Activated CD4-positive, alpha-beta memory T cell treated with anti-CD3 and anti-CD28 coated beads, Interleukin-2, amount 10 ng/mL, durations not matched to agents 7 days and 5 days (primary cell): ENCODE results near the gene PTPRB. TPM values are rescaled to one million over a fixed set of nuclear protein-coding genes. Genes with fewer than 3 reads are reported as not detected.

Experiments used
- CTCF ChIA-PET: fragments of 350-600 bp; sonication (Branson Sonifier 250); formaldehyde crosslinking; loops from one replicate; lab custom pipeline; 2021; ENCODE audit warnings: antibody characterized with exemption, inconsistent platforms; lab: Charles Lee
- POLR2A ChIA-PET: fragments of 350-600 bp; sonication (Branson Sonifier 250); formaldehyde crosslinking; loops from one replicate; lab custom pipeline; 2021; ENCODE audit warnings: antibody characterized with exemption; lab: Charles Lee
- DNase-seq: peaks from one replicate; pipeline ENCODE4 v3.0.0-alpha.2; 2020
- H3K27ac Mint-ChIP-seq: one replicate; pipeline ENCODE4 v1.8.0; 2021; ENCODE audit warnings: mild to moderate bottlenecking, mixed read lengths
- H3K27me3 Mint-ChIP-seq: one replicate; pipeline ENCODE4 v1.8.0; 2021; ENCODE audit warnings: mixed read lengths
- H3K36me3 Mint-ChIP-seq: one replicate; pipeline ENCODE4 v1.8.0; 2021; ENCODE audit warnings: low read depth, mixed read lengths
- H3K4me1 Mint-ChIP-seq: one replicate; pipeline ENCODE4 v1.8.0; 2021; ENCODE audit warnings: mixed read lengths
- H3K4me3 Mint-ChIP-seq: one replicate; pipeline ENCODE4 v1.8.0; 2021; ENCODE audit warnings: mild to moderate bottlenecking, mixed read lengths
- H3K9me3 Mint-ChIP-seq: one replicate; pipeline ENCODE4 v1.8.0; 2021; ENCODE audit warnings: mixed read lengths
- total RNA-seq, 2 experiments: library from RNA; stranded (reverse); gene quantifications; one replicate each; pipeline ENCODE4 v1.2.3, GENCODE V29; 2021

PTPRB gene
- total RNA-seq, 2 experiments from 2014 or later: not detected

DNA sequence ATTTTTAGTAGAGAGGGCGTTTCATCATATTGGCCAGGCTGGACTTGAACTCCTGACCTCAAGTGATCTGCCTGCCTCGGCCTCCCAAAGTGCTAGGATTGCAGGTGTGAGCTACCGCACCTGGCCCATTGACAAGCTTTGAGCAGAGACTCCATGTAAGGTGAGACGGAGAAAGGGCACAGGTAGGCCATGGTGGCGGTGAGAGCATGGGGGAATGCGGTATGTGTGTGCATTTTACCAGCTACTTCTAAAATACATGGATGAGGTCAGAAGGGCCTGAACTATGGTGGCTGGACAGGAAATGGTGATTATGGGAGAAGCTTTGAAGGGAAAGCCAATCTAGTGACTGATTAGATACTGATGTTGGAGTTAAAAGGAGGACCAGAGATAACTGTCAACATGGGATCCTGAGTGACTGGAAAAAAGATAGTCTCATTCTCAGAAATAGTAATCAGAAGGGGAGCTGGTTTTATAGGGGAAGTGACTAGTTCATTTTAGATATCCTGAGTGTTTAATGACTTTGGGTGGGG, 21.9 kb upstream of the PTPRB start:
- POLR2A ChIA-PET: no interaction called here
- Mint-ChIP-seq H3K27me3 (peaks cover 2% of the 10 kb centered on the region), H3K27ac (no peak overlapping the region), H3K4me1 (peaks cover 12% of the 10 kb centered on the region), H3K36me3 (no peaks in the 10 kb centered on the region), H3K9me3 (no peaks in the 10 kb centered on the region), H3K4me3 (no peak overlapping the region)
- CTCF ChIA-PET: interaction anchor here (1.3 kb wide), 1 partner anchor 10 kb away, joined by 6 read pairs; no protein-coding TSS in a partner anchor
- no peak for DNase-seq

DNA sequence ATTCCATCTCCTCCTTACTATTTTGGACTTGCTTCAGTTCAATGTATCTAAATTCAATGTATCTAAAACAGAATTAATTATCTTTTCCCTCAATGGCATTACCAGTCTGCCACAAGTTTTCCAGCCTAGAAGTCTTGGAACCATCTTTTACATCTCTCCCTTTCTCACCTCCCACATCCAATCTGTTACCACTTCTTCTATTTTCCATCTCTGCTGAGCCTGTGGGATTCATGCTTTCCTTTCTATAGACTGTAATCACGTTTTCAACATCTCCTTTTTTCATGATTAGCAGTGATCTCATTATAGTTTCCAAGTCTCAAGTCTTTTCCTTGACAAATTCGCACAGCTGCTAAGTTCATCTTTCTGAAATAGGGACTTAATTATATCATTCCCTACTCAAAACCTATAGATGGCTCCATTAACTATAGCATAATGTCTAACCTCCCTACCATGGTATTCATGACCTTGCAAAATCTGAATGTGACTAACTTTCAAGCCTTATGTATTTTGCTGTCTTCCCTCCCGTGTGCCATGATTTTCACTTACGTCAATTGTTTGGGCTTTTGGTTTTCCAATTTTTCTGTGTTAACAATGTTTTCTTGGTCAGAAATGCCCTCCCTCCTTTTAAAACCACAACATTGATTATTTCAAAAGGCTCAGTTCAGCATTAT, 20.5 kb upstream of the PTPRB start:
- no peak overlapping the region for H3K4me3 Mint-ChIP-seq
- H3K27me3 Mint-ChIP-seq: peaks cover 2% of the 10 kb centered on the region
- DNase-seq: no peak
- no peaks in the 10 kb centered on the region for H3K9me3 Mint-ChIP-seq
- POLR2A ChIA-PET: no interaction called here
- CTCF ChIA-PET: no interaction called here
- H3K27ac Mint-ChIP-seq: no peak overlapping the region
- H3K4me1 Mint-ChIP-seq: peaks cover 12% of the 10 kb centered on the region
- no peaks in the 10 kb centered on the region for H3K36me3 Mint-ChIP-seq

DNA sequence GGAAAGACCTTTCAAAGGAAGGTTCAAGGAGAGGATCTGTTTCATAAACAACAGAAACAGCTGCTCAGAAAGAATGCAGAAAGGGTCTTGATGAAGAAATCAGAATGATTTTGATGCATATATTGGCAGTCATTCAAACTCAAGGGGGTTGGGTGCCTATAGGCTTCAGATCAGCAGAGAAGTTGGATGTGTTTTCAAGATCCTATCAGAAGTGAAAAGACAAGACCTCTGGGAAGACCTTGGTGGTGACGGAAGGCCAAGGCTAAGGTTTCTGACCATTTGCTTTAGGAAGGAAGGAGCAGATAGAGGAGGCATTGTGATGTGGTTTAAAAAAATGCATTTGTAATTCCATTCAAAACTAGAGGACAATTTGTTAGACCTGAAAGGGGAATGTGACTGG, 15.2 kb upstream of the PTPRB start:
- no peaks in the 10 kb centered on the region for H3K4me1 Mint-ChIP-seq
- H3K4me3 Mint-ChIP-seq: no peak overlapping the region
- ChIA-PET CTCF (no interaction called here), POLR2A (no interaction called here)
- peaks cover 1% of the 10 kb centered on the region for H3K27me3 Mint-ChIP-seq
- no peaks in the 10 kb centered on the region for H3K9me3 Mint-ChIP-seq
- no peak overlapping the region for H3K27ac Mint-ChIP-seq
- no peak for DNase-seq
- no peaks in the 10 kb centered on the region for H3K36me3 Mint-ChIP-seq

DNA sequence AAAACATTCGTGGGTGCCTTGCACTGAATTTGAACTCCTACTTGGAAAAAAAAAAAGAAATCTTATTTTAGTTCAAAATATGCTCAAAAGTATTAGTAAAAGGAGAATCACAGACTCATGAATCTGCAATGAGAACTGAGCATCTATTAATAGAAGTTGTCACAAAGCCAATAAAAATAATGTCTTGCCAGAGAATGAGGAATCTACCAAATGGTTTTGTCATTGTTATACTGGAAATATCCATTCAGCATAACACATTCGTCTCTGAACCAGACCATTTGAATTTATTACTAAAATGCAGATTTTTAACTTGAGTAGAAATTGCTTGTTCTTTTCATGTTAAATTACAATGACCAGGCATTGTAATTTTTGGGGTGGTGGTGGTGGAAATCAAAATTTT, 11.6 kb upstream of the PTPRB start:
- CTCF ChIA-PET: no interaction called here
- DNase-seq: no peak
- H3K27me3 Mint-ChIP-seq: peaks cover 4% of the 10 kb centered on the region
- POLR2A ChIA-PET: interaction anchor here (0.8 kb wide), 1 partner anchor 20 kb away, joined by 3 read pairs; no protein-coding TSS in a partner anchor
- H3K4me1 Mint-ChIP-seq: peaks cover 8% of the 10 kb centered on the region
- no peaks in the 10 kb centered on the region for H3K9me3 Mint-ChIP-seq
- no peak overlapping the region for H3K4me3 Mint-ChIP-seq
- H3K36me3 Mint-ChIP-seq: no peaks in the 10 kb centered on the region
- no peak overlapping the region for H3K27ac Mint-ChIP-seq

DNA sequence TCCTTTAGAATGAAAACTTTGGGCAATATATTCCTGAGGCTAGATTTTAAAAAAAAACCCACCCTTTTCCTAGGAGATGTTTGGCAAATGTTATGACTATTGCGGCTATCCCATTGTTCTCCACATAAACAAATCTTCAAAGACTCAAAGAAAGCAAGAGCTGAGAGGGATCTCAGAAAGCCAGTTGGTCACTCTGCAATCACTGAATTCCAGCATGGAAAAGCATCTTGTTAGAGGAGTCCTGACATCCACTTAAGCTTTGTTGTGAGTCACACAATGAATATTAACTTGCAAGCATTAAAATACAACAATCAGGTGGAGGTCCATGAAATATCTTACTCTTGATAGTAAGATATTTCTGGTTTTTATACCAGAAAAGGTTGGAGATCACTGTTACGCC, 11.0 kb upstream of the PTPRB start:
- Mint-ChIP-seq H3K4me3 (no peak overlapping the region), H3K27me3 (peaks cover 4% of the 10 kb centered on the region), H3K36me3 (no peaks in the 10 kb centered on the region), H3K9me3 (no peaks in the 10 kb centered on the region), H3K4me1 (peaks cover 8% of the 10 kb centered on the region), H3K27ac (no peak overlapping the region)
- ChIA-PET POLR2A (no interaction called here), CTCF (no interaction called here)
- DNase-seq: no peak

DNA sequence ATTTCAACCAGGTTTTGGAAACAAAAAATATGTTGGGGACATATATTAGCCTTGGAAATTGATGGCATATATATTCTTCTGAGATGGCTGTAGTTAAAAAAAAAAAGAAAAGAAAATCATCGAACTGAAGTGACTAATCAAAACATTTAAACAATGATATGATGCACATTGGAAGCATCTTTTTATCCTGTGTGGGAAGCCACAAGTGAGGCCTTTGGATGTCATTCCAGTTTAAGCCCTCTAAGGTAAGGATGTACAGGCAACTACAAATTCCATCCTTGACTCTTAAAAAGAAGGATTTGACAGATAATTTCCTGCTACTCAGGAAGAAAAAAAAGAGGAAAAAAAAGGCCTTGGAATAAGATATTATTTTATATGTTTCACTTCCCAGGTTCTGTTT, 9.6 kb upstream of the PTPRB start:
- Mint-ChIP-seq H3K27ac (no peak overlapping the region), H3K27me3 (peaks cover 4% of the 10 kb centered on the region), H3K9me3 (no peaks in the 10 kb centered on the region), H3K36me3 (no peaks in the 10 kb centered on the region), H3K4me3 (no peak overlapping the region), H3K4me1 (peaks cover 8% of the 10 kb centered on the region)
- ChIA-PET CTCF (no interaction called here), POLR2A (no interaction called here)
- DNase-seq: no peak

DNA sequence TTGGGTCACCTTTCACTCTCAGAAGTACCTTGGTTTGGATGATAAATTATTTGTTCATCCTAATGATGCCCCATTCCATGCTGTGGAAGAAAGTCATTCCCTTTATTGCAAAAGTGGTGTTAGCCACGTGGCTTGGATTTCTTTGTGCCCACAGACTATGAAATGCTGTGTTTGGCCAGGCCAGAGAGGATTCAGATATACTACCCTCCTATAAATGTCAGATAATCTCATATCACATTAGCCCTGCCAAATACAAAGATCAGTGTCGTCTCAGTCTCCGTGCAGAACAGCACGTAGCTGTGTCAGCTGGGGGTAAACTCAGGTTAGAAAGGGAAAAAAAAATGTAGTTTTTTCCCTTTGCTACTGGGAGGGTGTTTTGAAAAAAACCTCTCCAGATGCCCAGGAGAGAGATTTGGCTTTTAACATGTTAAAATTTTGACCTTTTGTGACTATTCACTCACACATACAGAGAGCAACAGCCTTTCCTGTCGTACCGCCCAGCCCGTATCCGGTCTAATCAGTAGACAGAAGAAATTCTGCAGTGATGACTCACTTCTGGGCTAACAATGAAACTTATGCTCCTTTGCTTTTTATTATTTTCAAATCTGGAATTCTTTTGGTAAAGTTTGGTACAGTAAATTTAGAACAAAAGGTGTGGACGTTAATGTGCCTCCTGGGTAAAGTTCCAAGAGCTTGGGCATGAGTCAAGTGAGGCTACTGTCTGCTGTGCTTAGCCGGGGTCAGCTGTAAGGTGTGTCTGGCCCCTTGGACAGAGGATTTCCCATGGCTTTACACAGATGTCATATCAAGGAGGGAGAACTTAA, 8.5 kb upstream of the PTPRB start:
- POLR2A ChIA-PET: no interaction called here
- no peak overlapping the region for H3K4me3 Mint-ChIP-seq

DNA sequence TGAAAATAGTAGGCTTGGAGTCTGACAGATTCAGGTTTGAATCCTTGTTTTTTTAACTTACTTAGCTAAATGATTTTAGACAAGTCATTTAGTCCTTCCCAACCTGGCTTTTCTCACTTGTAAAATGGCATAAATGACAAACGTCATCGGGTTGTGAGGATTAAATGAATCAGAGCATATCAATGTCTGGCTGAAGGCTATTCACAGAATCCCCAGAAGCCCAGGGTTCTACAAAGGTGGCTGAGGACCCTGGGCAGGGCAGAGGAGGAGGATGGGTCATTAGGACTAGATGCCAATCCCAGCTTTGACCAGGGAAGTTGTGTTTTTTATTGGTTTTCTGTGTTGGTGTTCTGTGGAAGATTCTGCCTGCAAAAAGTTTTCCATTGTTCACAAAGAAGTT, 7.6 kb upstream of the PTPRB start:
- POLR2A ChIA-PET: no interaction called here
- Mint-ChIP-seq H3K36me3 (no peaks in the 10 kb centered on the region), H3K4me3 (no peak overlapping the region), H3K27ac (no peak overlapping the region), H3K9me3 (no peaks in the 10 kb centered on the region), H3K27me3 (peaks cover 4% of the 10 kb centered on the region), H3K4me1 (peaks cover 8% of the 10 kb centered on the region)
- CTCF ChIA-PET: no interaction called here
- DNase-seq: no peak

More for the DNA sequence above, 8.5 kb upstream of the PTPRB start:
- no peak for DNase-seq
- Mint-ChIP-seq H3K9me3 (no peaks in the 10 kb centered on the region), H3K36me3 (no peaks in the 10 kb centered on the region), H3K27me3 (peaks cover 4% of the 10 kb centered on the region), H3K4me1 (peaks cover 8% of the 10 kb centered on the region), H3K27ac (no peak overlapping the region)
- CTCF ChIA-PET: no interaction called here

DNA sequence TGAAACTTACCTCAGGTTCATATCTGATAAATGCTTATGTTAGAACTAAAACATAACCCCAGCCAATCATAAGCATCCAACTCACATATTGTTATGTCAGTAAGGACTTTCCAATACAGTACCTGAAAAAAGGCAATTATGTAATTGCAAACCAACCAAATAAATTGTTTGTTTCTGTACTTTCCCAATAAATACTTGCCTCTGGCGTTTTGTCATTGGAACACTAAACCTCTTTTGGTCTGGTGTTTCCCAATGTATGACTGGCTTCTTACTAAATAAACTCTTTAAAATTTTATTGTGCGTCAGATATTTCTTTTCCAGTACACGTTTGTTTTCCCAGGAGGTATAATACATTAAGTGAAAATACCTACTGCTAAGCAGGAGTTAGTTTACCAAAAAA, 6.7 kb upstream of the PTPRB start:
- peaks cover 4% of the 10 kb centered on the region for H3K27me3 Mint-ChIP-seq
- no peak overlapping the region for H3K4me3 Mint-ChIP-seq
- H3K27ac Mint-ChIP-seq: no peak overlapping the region
- CTCF ChIA-PET: no interaction called here
- POLR2A ChIA-PET: no interaction called here
- no peaks in the 10 kb centered on the region for H3K36me3 Mint-ChIP-seq
- no peak for DNase-seq
- no peaks in the 10 kb centered on the region for H3K9me3 Mint-ChIP-seq
- H3K4me1 Mint-ChIP-seq: peaks cover 8% of the 10 kb centered on the region

DNA sequence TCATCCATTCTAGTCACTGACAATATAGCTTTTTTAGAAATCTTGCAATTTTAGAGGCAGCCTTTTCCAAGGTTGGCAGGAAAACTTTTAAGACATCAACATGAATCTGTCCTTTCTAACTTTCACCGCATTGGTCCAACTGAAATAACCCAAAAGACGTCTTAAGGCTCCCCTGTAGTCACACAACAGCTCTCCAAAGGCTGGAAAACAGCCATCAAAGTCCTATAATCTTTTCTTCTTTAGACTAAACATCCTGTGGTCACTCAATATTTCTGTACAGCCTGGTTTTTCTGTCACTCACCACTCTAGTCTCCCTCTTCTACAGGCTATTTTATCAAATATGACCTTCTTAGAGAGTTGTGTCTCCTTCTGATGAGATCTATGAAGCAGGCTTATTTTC, 4.5 kb upstream of the PTPRB start:
- POLR2A ChIA-PET: no interaction called here
- DNase-seq: no peak
- Mint-ChIP-seq H3K27me3 (peaks cover 2% of the 10 kb centered on the region), H3K9me3 (no peaks in the 10 kb centered on the region), H3K4me3 (no peak overlapping the region), H3K36me3 (no peaks in the 10 kb centered on the region), H3K27ac (no peak overlapping the region), H3K4me1 (peaks cover 8% of the 10 kb centered on the region)
- CTCF ChIA-PET: no interaction called here

DNA sequence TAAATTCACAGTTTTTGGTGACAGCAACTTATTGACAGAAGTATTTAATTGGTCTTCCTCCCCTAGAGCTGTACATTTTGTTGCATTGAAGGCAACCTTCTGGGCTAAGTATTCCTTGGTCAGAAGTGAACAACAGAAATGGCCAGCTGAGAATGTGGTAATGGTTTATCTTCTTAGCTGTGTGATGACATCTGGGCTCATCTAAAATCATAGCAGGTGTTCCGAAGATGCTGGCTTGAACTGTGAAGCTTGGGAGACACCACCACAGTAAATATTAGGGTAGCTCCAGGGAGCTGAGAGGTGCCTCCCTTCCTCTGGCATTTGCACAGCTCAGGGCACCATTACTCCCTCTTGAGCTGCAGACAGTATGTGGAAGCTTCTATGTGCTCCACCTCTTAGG, 3.7 kb upstream of the PTPRB start:
- CTCF ChIA-PET: no interaction called here
- no peaks in the 10 kb centered on the region for H3K36me3 Mint-ChIP-seq
- H3K9me3 Mint-ChIP-seq: no peaks in the 10 kb centered on the region
- no peaks in the 10 kb centered on the region for H3K27me3 Mint-ChIP-seq
- DNase-seq: no peak
- POLR2A ChIA-PET: no interaction called here
- no peak overlapping the region for H3K27ac Mint-ChIP-seq
- H3K4me1 Mint-ChIP-seq: peaks cover 5% of the 10 kb centered on the region
- H3K4me3 Mint-ChIP-seq: no peak overlapping the region

DNA sequence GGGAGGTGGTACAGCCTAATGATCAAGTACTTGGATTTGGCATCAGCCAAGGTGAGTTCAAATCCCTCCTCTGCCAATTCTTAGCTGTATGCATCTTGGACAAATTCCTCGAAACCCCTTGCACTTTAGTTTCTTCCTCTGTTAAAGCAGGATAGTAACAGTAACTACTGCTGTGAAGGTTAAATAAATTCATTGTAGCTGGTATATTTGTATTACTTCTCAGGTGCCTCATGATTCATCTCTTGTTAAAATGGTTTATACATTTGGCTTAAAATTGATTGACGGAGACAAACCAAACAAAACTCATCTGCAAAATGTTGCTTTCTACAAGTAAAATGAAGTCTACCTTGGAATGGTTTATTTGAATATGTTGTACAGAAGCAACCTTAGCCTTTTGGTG, 2.3 kb upstream of the PTPRB start:
- no peaks in the 10 kb centered on the region for H3K36me3 Mint-ChIP-seq
- DNase-seq: no peak
- H3K9me3 Mint-ChIP-seq: no peaks in the 10 kb centered on the region
- no peaks in the 10 kb centered on the region for H3K27me3 Mint-ChIP-seq
- H3K27ac Mint-ChIP-seq: no peak overlapping the region
- no peaks in the 10 kb centered on the region for H3K4me1 Mint-ChIP-seq
- CTCF ChIA-PET: no interaction called here
- POLR2A ChIA-PET: no interaction called here
- no peak overlapping the region for H3K4me3 Mint-ChIP-seq

DNA sequence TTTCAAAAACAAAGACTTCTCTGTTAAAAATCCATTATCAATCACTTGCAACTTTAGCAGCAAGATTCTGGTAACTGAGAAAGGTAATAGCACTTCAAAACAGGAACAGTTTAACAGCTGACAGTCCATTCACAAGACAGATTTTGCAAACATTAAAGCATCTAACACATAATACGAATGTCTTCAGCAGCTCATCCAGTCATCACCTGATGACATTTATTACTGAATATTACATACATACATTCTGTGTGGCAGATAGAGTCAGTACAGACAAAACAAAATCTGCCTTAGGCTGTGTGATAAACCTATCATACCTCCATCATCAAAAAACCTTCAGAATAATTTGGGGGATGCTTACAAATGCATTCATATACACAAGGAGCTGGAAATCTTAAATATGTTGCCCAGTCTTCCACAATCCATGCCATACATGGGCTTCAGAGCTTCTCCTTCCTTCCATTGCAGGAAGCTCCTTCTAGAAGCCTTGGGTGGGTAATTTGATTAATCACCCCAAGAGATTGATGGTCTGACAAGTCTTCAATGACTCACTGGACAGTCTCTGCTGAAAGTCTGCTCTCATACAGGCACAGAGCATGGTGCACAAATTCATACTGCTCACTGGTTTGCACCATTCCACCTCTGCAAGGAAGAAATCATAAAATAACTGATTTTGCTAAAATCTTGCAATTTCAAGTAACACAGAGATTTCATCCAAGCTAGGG, 1.6 kb upstream of the PTPRB start:
- Mint-ChIP-seq H3K9me3 (no peaks in the 10 kb centered on the region), H3K36me3 (no peaks in the 10 kb centered on the region), H3K27ac (no peak overlapping the region), H3K4me3 (no peak overlapping the region), H3K27me3 (no peaks in the 10 kb centered on the region), H3K4me1 (no peaks in the 10 kb centered on the region)
- ChIA-PET CTCF (no interaction called here), POLR2A (no interaction called here)
- DNase-seq: no peak
